ENCODE measurements around the gene CD2AP. TPM values are rescaled to one million over a fixed set of nuclear protein-coding genes. Genes with fewer than 3 reads are reported as not detected.

The CD2AP gene
- total and polyA plus RNA-seq, 2 of the 8 experiments (the other 6 are each of a cell fraction or from before 2014, with no cell fraction given), result 8.6 to 75.6 TPM

DNA sequence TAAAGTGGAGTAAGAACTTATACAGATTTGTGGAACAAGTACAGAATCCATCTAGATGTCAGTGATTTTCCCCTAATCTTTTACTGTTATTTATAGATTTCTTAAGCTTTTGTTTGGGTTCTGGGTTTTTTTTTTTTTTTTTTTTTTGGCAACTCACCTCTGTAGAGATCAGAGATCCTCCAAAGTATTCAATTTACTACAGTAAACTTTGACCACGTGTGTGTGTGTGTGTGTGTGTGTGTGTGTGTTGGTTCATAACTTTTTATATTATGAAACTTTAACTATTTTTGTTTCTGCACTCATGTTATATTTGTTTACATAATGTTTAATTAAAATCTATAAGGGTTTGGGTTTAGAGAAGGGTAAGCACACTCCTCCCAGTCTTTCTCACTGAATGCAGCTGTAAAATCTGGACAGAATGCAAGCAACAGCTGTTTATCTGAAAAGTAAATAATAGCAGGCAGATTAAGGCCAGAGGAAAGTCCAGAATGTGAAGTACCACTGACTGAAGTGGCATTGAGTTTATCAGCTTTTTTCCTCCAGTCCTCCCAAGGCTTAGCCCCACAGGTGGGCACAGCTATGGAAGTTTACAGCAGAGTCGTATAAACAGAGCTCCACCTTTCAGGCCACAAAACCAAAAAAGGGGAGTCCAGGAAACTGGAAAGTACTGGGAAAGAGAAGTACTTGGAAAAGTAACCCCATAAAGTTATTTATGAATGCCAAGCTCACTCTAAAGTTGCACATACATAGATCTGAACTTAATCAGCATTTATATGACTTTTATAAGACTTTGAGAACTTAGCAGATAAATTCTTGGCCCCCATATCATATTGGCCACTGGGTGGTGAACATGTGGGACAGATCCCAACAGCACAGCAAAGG lies 43.0 kb upstream of the CD2AP start:
- Histone ChIP-seq H3K56ac (replicated peaks; ENCODE audit: insufficient read length, low read depth, low read length) (no peak overlapping the region), H4K20me1 (replicated peaks in 1 of 2; ENCODE audit: control insufficient read depth in 1 of 2, insufficient read depth in 2 of 2, low read length in 2 of 2) (no peaks in the 10 kb centered on the region), H3K23me2 (ENCODE audit: low read depth, low read length) (no peaks in the 10 kb centered on the region), H3K27ac (ENCODE audit: low read depth, low read length) (no peak overlapping the region), H3K36me3 (ENCODE audit: control insufficient read depth in 2 of 4, insufficient read depth in 4 of 4, low read length in 3 of 4) (no peaks in the 10 kb centered on the region), H2BK20ac (ENCODE audit: low read length) (no peak overlapping the region), H2AFZ (ENCODE audit: low read length) (0 out of 2 replicates have a peak overlapping the region, but pooled peaks have one; percentile 25), H2AK5ac (ENCODE audit: low read depth, low read length) (no peak overlapping the region), H3K79me1 (ENCODE audit: low read depth, low read length) (no peaks in the 10 kb centered on the region), H2BK120ac (replicated peaks; ENCODE audit: low read depth, low read length) (no peak overlapping the region), H3K23ac (ENCODE audit: insufficient read length) (no peak overlapping the region), H3K4ac (replicated peaks; ENCODE audit: insufficient read length, low read depth, low read length) (no peak overlapping the region), H3K4me3 (ENCODE audit: extremely low read depth in 1 of 4, insufficient read depth in 2 of 4, low read depth in 3 of 4, low read length in 4 of 4) (no peak overlapping the region), H3K27me3 (replicated peaks in 1 of 4; ENCODE audit: control insufficient read depth in 3 of 4, extremely low read depth in 1 of 4, insufficient read depth in 3 of 4, low read length in 3 of 4) (no peaks in the 10 kb centered on the region), H3K4me1 (replicated peaks in 1 of 4; ENCODE audit: control insufficient read depth in 3 of 4, insufficient read depth in 4 of 4, low read length in 3 of 4) (peaks cover 0 to 4% (median 0%) of the 10 kb centered on the region in 4 experiments; a peak in 1 of 7 replicates), H2BK15ac (ENCODE audit: low read length) (no peak overlapping the region), H2BK12ac (ENCODE audit: low read depth, low read length) (no peak overlapping the region), H3K14ac (ENCODE audit: insufficient read length) (no peak overlapping the region), H3K4me2 (ENCODE audit: insufficient read depth in 1 of 2, low read depth in 2 of 2, low read length in 2 of 2) (no peak overlapping the region), H4K91ac (replicated peaks; ENCODE audit: insufficient read length, low read length) (no peak overlapping the region), H3K9me3 (ENCODE audit: insufficient read depth in 2 of 2, low read depth in 1 of 2, low read length in 1 of 2) (0 out of 4 replicates have a peak, but pooled peaks cover 0 to 3% of the 10 kb centered on the region in 2 experiments), H4K5ac (ENCODE audit: insufficient read length, low read depth, low read length) (no peak overlapping the region), H3K9ac (replicated peaks in 1 of 4; ENCODE audit: extremely low read depth in 1 of 4, low read depth in 3 of 4, low read length in 3 of 4) (no peak overlapping the region), H2BK5ac (ENCODE audit: low read depth, low read length) (no peak overlapping the region), H4K8ac (ENCODE audit: extremely low read depth, insufficient read depth, low read length) (no peak overlapping the region), H3K18ac (ENCODE audit: extremely low read depth, low read length) (no peak overlapping the region), H3K79me2 (ENCODE audit: control insufficient read depth in 1 of 2, insufficient read depth in 2 of 2, low read length in 2 of 2) (no peaks in the 10 kb centered on the region)
- 91% methylated on average over 2 of the region's 2 CpGs; no CpG with 5 or more reads in 1 of the 2 experiments for WGBS, 2 experiments (ENCODE audit: extremely low coverage in 1 of 2, insufficient coverage in 1 of 2, insufficient read length in 1 of 2, insufficient replicate concordance in 2 of 2, low coverage in 1 of 2, low lambda C conversion rate in 2 of 2, missing lambda C conversion rate in 1 of 2)
- POLR2A ChIA-PET (ENCODE audit: partially characterized antibody), result interaction anchor here (1.1 kb wide), 1 partner anchor 44 kb away, joined by 3 read pairs; no protein-coding TSS in a partner anchor
- FAIRE-seq (no peak), DNase-seq (ENCODE audit: low read depth in 1 of 2, low spot score in 2 of 2) (no peak)
- CTCF ChIA-PET (ENCODE audit: partially characterized antibody), result interaction anchor here (1.2 kb wide), 2 partner anchors 20 to 338 kb away, joined by 3 to 4 read pairs; no protein-coding TSS in a partner anchor
- no peak for TF ChIP-seq TAF7 (optimal IDR thresholded peaks at IDR 0.05; ENCODE audit: borderline replicate concordance, low read depth, low read length)
- TF ChIP-seq SIX5 (IDR thresholded peaks at IDR 0.05; ENCODE audit: low read depth, low read length), result no peak
- TF ChIP-seq, protein P1, sequence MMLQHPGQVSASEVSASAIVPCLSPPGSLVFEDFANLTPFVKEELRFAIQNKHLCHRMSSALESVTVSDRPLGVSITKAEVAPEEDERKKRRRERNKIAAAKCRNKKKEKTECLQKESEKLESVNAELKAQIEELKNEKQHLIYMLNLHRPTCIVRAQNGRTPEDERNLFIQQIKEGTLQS (IDR thresholded peaks at IDR 0.05; ENCODE audit: insufficient read depth, low read depth, low read length), result no peak
- TF ChIP-seq, protein P2, sequence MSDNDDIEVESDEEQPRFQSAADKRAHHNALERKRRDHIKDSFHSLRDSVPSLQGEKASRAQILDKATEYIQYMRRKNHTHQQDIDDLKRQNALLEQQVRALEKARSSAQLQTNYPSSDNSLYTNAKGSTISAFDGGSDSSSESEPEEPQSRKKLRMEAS (IDR thresholded peaks at IDR 0.05), result no peak
- no peak for TF ChIP-seq KDM5A (IDR thresholded peaks at IDR 0.05; ENCODE audit: low read length)
- no peak for TF ChIP-seq CREB1 (IDR thresholded peaks at IDR 0.05)
- TF ChIP-seq SIRT6 (IDR thresholded peaks at IDR 0.05; ENCODE audit: low read length), result no peak
- TF ChIP-seq NRF1 (IDR thresholded peaks at IDR 0.05; ENCODE audit: low read depth, low read length), result no peak
- TF ChIP-seq EP300 (IDR thresholded peaks at IDR 0.05; ENCODE audit: borderline replicate concordance in 1 of 2, low read depth in 2 of 2, low read length in 2 of 2), result no peak
- no peak for TF ChIP-seq TBP (IDR thresholded peaks at IDR 0.05; ENCODE audit: low read depth, low read length)
